ENCODE results near the gene PIGB. TPM values are rescaled to one million over a fixed set of nuclear protein-coding genes. Genes with fewer than 3 reads are reported as not detected.

PIGB gene
- total and polyA plus RNA-seq, 2 of the 8 experiments (the other 6 are each of a cell fraction or from before 2014, with no cell fraction given) = 4.3 to 11.7 TPM

DNA sequence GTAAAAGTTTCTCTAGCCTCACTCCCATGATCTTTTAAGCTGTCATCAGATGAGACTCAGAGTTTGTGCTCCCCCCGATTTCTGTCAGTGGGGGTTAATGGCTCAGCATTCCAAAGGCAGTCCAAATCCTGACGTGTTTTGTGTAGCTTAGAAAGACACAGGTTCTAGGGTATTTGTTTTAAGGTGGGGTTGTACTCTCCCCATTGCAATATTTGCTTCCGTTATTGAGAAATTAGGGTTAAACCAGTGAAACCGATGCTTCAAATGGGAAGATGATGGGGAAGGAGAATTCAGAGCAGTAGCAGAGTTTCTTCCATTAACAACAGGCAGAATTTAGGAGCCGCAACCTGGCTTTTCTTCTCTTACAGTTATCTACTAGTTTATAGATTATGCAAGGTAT, 3.4 kb downstream of the PIGB start:
- no peak overlapping the region for H3K27ac ChIP-seq (ENCODE audit: low read depth, low read length)
- H3K4me1 ChIP-seq (replicated peaks in 1 of 4; ENCODE audit: control insufficient read depth in 3 of 4, insufficient read depth in 4 of 4, low read length in 3 of 4) = peaks cover 2 to 3% (median 3%) of the 10 kb centered on the region in 4 experiments; a peak in 3 of 7 replicates
- no peaks in the 10 kb centered on the region for H3K27me3 ChIP-seq (replicated peaks in 1 of 4; ENCODE audit: control insufficient read depth in 3 of 4, extremely low read depth in 1 of 4, insufficient read depth in 3 of 4, low read length in 3 of 4)
- no peaks in the 10 kb centered on the region for H3K79me1 ChIP-seq (ENCODE audit: low read depth, low read length)
- H2BK15ac ChIP-seq (ENCODE audit: low read length) = no peak overlapping the region
- WGBS, 2 experiments (ENCODE audit: extremely low coverage in 1 of 2, insufficient coverage in 1 of 2, insufficient read length in 1 of 2, insufficient replicate concordance in 2 of 2, low coverage in 1 of 2, low lambda C conversion rate in 2 of 2, missing lambda C conversion rate in 1 of 2) = 81% methylated on average over 5 of the region's 5 CpGs; no CpG with 5 or more reads in 1 of the 2 experiments
- H2AK5ac ChIP-seq (ENCODE audit: low read depth, low read length) = no peak overlapping the region
- DNase-seq (ENCODE audit: low read depth in 1 of 2, low spot score in 2 of 2) (no peak), FAIRE-seq (no peak)
- no peak overlapping the region for H4K91ac ChIP-seq (replicated peaks; ENCODE audit: insufficient read length, low read length)
- no peak overlapping the region for H3K9ac ChIP-seq (replicated peaks in 1 of 4; ENCODE audit: extremely low read depth in 1 of 4, low read depth in 3 of 4, low read length in 3 of 4)
- no peak overlapping the region for H2AFZ ChIP-seq (ENCODE audit: low read length)
- H3K56ac ChIP-seq (replicated peaks; ENCODE audit: insufficient read length, low read depth, low read length) = no peak overlapping the region
- no peak overlapping the region for H2BK20ac ChIP-seq (ENCODE audit: low read length)
- H3K23me2 ChIP-seq (ENCODE audit: low read depth, low read length) = peaks cover 2% of the 10 kb centered on the region; the same call in 1 of the 2 replicates
- ChIA-PET CTCF (ENCODE audit: partially characterized antibody) (interaction anchor here (1.4 kb wide), 1 partner anchor 113 kb away, joined by 4 read pairs; no protein-coding TSS in a partner anchor), POLR2A (ENCODE audit: partially characterized antibody) (no interaction called here)
- H3K23ac ChIP-seq (ENCODE audit: insufficient read length) = no peak overlapping the region
- no peak overlapping the region for H4K8ac ChIP-seq (ENCODE audit: extremely low read depth, insufficient read depth, low read length)
- H3K4me3 ChIP-seq (ENCODE audit: extremely low read depth in 1 of 4, insufficient read depth in 2 of 4, low read depth in 3 of 4, low read length in 4 of 4) = no peak overlapping the region
- H3K79me2 ChIP-seq (ENCODE audit: control insufficient read depth in 1 of 2, insufficient read depth in 2 of 2, low read length in 2 of 2) = peaks cover 0 to 3% of the 10 kb centered on the region in 2 experiments; a peak in 1 of 4 replicates
- no peak overlapping the region for H3K4me2 ChIP-seq (ENCODE audit: insufficient read depth in 1 of 2, low read depth in 2 of 2, low read length in 2 of 2)
- H2BK120ac ChIP-seq (replicated peaks; ENCODE audit: low read depth, low read length) = no peak overlapping the region
- H3K4ac ChIP-seq (replicated peaks; ENCODE audit: insufficient read length, low read depth, low read length) = no peak overlapping the region
- no peak overlapping the region for H3K18ac ChIP-seq (ENCODE audit: extremely low read depth, low read length)
- no peak overlapping the region for H2BK5ac ChIP-seq (ENCODE audit: low read depth, low read length)
- H4K5ac ChIP-seq (ENCODE audit: insufficient read length, low read depth, low read length) = no peak overlapping the region
- no peaks in the 10 kb centered on the region for H3K36me3 ChIP-seq (ENCODE audit: control insufficient read depth in 2 of 4, insufficient read depth in 4 of 4, low read length in 3 of 4)
- no peak overlapping the region for H2BK12ac ChIP-seq (ENCODE audit: low read depth, low read length)
- no peaks in the 10 kb centered on the region for H3K9me3 ChIP-seq (ENCODE audit: insufficient read depth in 2 of 2, low read depth in 1 of 2, low read length in 1 of 2)
- H4K20me1 ChIP-seq (replicated peaks in 1 of 2; ENCODE audit: control insufficient read depth in 1 of 2, insufficient read depth in 2 of 2, low read length in 2 of 2) = no peaks in the 10 kb centered on the region
- H3K14ac ChIP-seq (ENCODE audit: insufficient read length) = no peak overlapping the region
- TF ChIP-seq PHF8 (conservative IDR thresholded peaks at IDR 0.05; ENCODE audit: low read depth, low read length) (no peak), TBP (IDR thresholded peaks at IDR 0.05; ENCODE audit: low read depth, low read length) (no peak), RNF2 (IDR thresholded peaks at IDR 0.05; ENCODE audit: borderline replicate concordance, low read depth, low read length, missing control alignments, poor library complexity, severe bottlenecking) (no peak), SIN3A (conservative IDR thresholded peaks at IDR 0.05 in 1 of 2, IDR thresholded peaks at IDR 0.05 in 1 of 2; ENCODE audit: low read depth in 1 of 2, low read length in 2 of 2) (no peak), BRCA1 (IDR thresholded peaks at IDR 0.05; ENCODE audit: low read depth, low read length) (no peak), BCL11A (IDR thresholded peaks at IDR 0.05; ENCODE audit: low read depth in 2 of 2, low read length in 2 of 2) (no peak), KDM4A (IDR thresholded peaks at IDR 0.05; ENCODE audit: low read depth, low read length, severe bottlenecking) (no peak), FOSL1 (IDR thresholded peaks at IDR 0.05; ENCODE audit: insufficient read depth, low read depth, low read length) (no peak), SAP30 (IDR thresholded peaks at IDR 0.05; ENCODE audit: insufficient read depth, insufficient replicate concordance, low read length) (no peak), RXRA (IDR thresholded peaks at IDR 0.05; ENCODE audit: insufficient read depth, low read depth, low read length) (no peak), CHD1 (IDR thresholded peaks at IDR 0.05; ENCODE audit: low read depth, low read length) (no peak), RFX5 (IDR thresholded peaks at IDR 0.05; ENCODE audit: borderline replicate concordance, low read depth, low read length) (no peak)

Measured in H1 (cell line).